HUES64 (cell line): ENCODE results near the gene MAL.

Experiments used
- H3K27ac ChIP-seq: 2 replicates; pipeline ENCODE4 v1.7.0; 2013; ENCODE audit warnings: low read depth, low read length, inconsistent platforms
- H3K27me3 ChIP-seq: 2 replicates; pipeline ENCODE4 v1.6.1; 2013; ENCODE audit warnings: mild to moderate bottlenecking, low read length; ENCODE audit not compliant: insufficient read depth
- H3K36me3 ChIP-seq: 2 replicates; pipeline ENCODE4 v1.6.1; 2013; ENCODE audit warnings: mild to moderate bottlenecking, low read length; ENCODE audit not compliant: insufficient read depth
- H3K4me1 ChIP-seq: 2 replicates; pipeline ENCODE4 v1.6.1; 2013; ENCODE audit warnings: mild to moderate bottlenecking, low read length, moderate library complexity; ENCODE audit not compliant: insufficient read depth
- H3K4me3 ChIP-seq: 2 replicates; pipeline ENCODE4 v1.5.1; 2013; ENCODE audit warnings: mild to moderate bottlenecking, low read length, moderate library complexity
- H3K9ac ChIP-seq: 2 replicates; pipeline ENCODE4 v1.6.1; 2013; ENCODE audit warnings: mild to moderate bottlenecking, low read depth, low read length
- H3K9me3 ChIP-seq: 2 replicates; pipeline ENCODE4 v1.6.1; 2013; ENCODE audit warnings: low read depth, low read length; ENCODE audit not compliant: insufficient read depth
- WGBS: fragments of 150-250, 120-280 bp; methylation state at CpG from one replicate; pipeline ENCODE4 v1.1.7; 2013; ENCODE audit warnings: missing lambda C conversion rate; 5-methylcytosine and 5-hydroxymethylcytosine counted together

MAL gene

DNA sequence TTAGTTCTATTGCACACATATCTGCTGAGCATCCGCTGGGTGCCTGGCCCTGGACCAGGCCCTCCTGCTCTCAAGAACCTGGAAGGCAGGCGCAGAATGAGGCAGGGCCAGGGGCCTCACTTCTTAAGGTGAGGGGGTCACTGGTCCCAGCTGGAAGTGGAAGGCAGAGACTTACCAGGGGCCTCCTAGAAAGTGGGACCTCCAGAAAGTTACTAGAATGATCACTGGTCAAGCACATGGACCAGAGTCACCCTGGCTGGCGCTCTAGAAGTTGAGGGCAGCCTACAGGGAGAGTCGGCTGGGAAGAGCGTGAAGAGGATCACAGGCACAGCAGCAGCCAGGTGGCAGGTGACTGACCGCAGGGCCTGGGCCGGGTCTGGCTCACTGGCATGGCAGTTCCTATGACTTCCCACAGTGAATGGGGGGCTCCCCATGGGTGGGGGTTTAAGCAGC lies 26.1 kb upstream of the MAL start:
- Histone ChIP-seq H3K9ac (no peak overlapping the region), H3K27me3 (no peaks in the 10 kb centered on the region), H3K36me3 (no peaks in the 10 kb centered on the region), H3K9me3 (no peaks in the 10 kb centered on the region), H3K4me1 (no peaks in the 10 kb centered on the region), H3K27ac (no peak overlapping the region), H3K4me3 (no peak overlapping the region)
- 89% methylated on average over 7 of the region's 7 CpGs for WGBS

DNA sequence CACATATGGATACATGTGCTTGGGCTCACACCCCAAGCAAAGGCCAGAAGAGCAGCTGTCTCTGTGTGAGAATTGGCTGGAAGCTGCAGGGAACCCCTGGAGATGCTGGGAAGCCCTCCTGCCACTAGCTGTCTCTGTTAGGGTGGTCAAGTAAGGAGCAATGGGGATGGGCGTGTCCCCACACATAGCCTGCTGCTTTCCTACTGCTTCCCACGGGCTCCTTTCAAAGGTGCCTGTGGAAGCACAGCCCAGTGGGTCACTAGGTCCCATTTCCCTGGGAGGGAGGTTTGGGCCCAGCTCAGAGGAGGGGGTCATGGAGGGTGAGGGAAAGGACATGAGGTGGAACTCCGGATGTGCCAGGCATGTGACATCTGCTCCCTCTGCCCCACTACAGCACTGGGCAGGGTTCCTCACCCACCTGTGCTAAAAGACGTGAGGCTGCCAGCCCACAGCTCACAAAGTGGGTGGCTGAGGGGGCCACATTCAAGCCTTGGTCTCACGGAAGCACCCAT lies 24.4 kb upstream of the MAL start:
- Histone ChIP-seq H3K4me1 (peaks cover 14% of the 10 kb centered on the region; the same call in 1 of the 2 replicates), H3K27ac (no peak overlapping the region), H3K36me3 (no peaks in the 10 kb centered on the region), H3K4me3 (no peak overlapping the region), H3K9ac (no peak overlapping the region), H3K27me3 (no peaks in the 10 kb centered on the region), H3K9me3 (no peaks in the 10 kb centered on the region)
- WGBS, result 77% methylated on average over 5 of the region's 5 CpGs

DNA sequence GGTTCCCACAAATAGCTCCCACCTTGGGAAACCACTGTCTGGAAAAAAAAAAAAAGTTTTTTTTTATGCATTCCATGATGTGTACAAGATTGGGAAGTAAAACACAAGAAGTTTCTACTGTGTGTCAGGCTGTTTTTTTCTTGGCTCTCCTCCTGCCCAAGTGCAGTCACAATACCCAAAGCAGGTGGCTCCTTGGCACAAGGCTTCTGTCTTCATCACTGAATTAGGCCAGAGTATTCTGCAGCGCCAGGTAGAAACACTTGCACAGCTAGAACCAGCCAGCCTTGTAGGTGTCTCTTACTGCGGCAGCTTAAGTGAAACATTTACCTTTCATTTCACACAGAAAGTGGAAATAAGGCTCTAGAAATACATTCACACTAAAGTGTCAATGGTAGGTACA lies 23.8 kb upstream of the MAL start:
- no peak overlapping the region for H3K9ac ChIP-seq
- H3K4me3 ChIP-seq, result no peak overlapping the region
- 84% methylated on average over 2 of the region's 2 CpGs for WGBS
- no peaks in the 10 kb centered on the region for H3K36me3 ChIP-seq
- no peaks in the 10 kb centered on the region for H3K27me3 ChIP-seq
- no peaks in the 10 kb centered on the region for H3K9me3 ChIP-seq
- peaks cover 17% of the 10 kb centered on the region; the same call in 1 of the 2 replicates for H3K4me1 ChIP-seq
- no peak overlapping the region for H3K27ac ChIP-seq

DNA sequence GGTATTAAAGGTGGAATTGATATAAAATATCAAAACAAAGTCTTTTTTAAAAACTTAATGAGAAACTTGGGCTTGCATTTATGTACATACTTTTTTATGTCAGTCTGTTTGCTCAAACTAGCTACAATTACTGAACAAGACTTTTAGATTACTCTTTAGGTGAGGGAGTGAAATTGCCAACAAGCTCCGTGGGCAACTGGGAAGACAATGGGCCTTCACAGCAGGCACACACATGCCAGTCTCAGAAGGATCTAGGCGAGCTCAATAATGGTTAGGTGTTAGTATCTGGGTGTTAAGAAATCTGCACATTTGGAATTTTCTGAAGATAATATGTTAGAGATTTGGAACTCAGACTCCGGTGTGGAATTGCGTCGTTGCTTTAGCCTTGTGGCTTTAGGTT lies 23.0 kb upstream of the MAL start:
- H3K27ac ChIP-seq, result no peak overlapping the region
- no peak overlapping the region for H3K4me3 ChIP-seq
- no peaks in the 10 kb centered on the region for H3K36me3 ChIP-seq
- no peaks in the 10 kb centered on the region for H3K27me3 ChIP-seq
- H3K9ac ChIP-seq, result no peak overlapping the region
- no peaks in the 10 kb centered on the region for H3K9me3 ChIP-seq
- WGBS, result 78% methylated on average over 5 of the region's 5 CpGs
- H3K4me1 ChIP-seq, result peaks cover 17% of the 10 kb centered on the region; the same call in 1 of the 2 replicates

DNA sequence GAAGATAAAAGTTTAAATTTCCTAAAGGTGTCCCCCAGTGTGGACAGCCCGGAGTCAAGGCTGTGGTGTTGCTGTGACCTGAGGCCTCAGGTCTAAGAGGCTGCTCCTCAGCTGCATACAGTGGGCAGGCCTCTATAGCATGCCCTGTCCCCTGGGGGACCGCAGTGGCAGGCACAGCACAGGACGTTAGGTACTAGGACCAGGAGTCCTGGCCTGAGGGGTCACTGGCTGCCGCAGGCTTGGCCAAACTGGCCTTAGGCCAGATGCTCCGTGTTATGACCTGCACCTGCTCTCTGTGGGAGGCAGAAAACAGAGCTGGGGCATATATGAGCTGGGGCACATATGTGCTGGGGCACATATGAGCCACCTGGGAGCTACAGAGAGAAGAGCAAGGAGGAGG lies 21.2 kb upstream of the MAL start:
- no peaks in the 10 kb centered on the region for H3K9me3 ChIP-seq
- H3K9ac ChIP-seq, result no peak overlapping the region
- H3K4me1 ChIP-seq, result peaks cover 17% of the 10 kb centered on the region; the same call in 1 of the 2 replicates
- no peak overlapping the region for H3K27ac ChIP-seq
- 82% methylated on average over 5 of the region's 5 CpGs for WGBS
- H3K27me3 ChIP-seq, result no peaks in the 10 kb centered on the region
- no peak overlapping the region for H3K4me3 ChIP-seq
- no peaks in the 10 kb centered on the region for H3K36me3 ChIP-seq

- 70% methylated on average over 6 of the region's 8 CpGs for WGBS
- H3K27me3 ChIP-seq, result no peaks in the 10 kb centered on the region
- H3K4me3 ChIP-seq, result no peak overlapping the region
- no peaks in the 10 kb centered on the region for H3K9me3 ChIP-seq
- H3K27ac ChIP-seq, result no peak overlapping the region
- H3K4me1 ChIP-seq, result peaks cover 17% of the 10 kb centered on the region; the same call in 1 of the 2 replicates
- H3K36me3 ChIP-seq, result no peaks in the 10 kb centered on the region
- 0 out of 2 replicates have a peak overlapping the region, but pooled peaks have one; percentile 22 for H3K9ac ChIP-seq
Measured at GRCh38 chr2:95004711-95005110, 20.8 kb upstream of the MAL start.

GRCh38 chr2:95005726-95006125 lies 19.8 kb upstream of the MAL start:
- Histone ChIP-seq H3K36me3 (no peaks in the 10 kb centered on the region), H3K4me3 (no peak overlapping the region), H3K27me3 (no peaks in the 10 kb centered on the region), H3K27ac (no peak overlapping the region), H3K4me1 (peaks cover 17% of the 10 kb centered on the region; the same call in 1 of the 2 replicates), H3K9me3 (no peaks in the 10 kb centered on the region), H3K9ac (no peak overlapping the region)
- 81% methylated on average over 9 of the region's 9 CpGs for WGBS

GRCh38 chr2:95006588-95006987 lies 18.9 kb upstream of the MAL start:
- WGBS, result 89% methylated on average over 7 of the region's 7 CpGs
- no peak overlapping the region for H3K27ac ChIP-seq
- H3K4me1 ChIP-seq, result peaks cover 17% of the 10 kb centered on the region; the same call in 1 of the 2 replicates
- H3K4me3 ChIP-seq, result no peak overlapping the region
- no peak overlapping the region for H3K9ac ChIP-seq
- H3K27me3 ChIP-seq, result no peaks in the 10 kb centered on the region
- H3K9me3 ChIP-seq, result no peaks in the 10 kb centered on the region
- H3K36me3 ChIP-seq, result no peaks in the 10 kb centered on the region

DNA sequence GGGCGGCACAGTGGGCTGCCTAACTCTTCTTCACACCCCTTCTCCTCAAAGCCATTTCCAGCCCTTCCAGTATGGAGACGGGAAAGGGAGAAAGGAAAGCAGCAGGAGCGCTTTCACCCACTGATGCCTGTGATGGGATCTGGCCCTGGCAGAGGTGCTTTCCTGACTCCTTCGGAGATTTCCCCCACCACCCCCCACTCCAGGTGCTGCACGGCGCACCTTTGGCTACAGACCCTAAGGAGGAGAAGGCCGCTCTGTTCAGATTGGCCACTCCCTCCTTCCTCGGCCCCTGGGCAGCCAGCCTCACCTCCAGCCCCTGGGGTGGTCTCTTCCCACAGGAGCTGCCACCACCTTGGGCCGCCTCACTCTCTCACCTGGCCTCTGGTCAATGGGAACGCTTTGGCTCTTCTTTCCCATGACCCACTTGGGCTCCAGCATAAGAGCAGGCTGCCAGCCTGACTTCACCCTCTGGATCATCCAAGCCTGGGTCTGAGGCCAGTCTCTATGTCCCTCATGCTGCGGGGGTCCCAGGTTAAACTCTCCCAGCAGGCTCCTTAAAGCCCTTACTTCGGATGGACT lies 18.4 kb upstream of the MAL start:
- H3K27ac ChIP-seq, result no peak overlapping the region
- 87% methylated on average over 11 of the region's 12 CpGs for WGBS
- no peaks in the 10 kb centered on the region for H3K9me3 ChIP-seq
- H3K4me3 ChIP-seq, result no peak overlapping the region
- peaks cover 17% of the 10 kb centered on the region; the same call in 1 of the 2 replicates for H3K4me1 ChIP-seq
- no peak overlapping the region for H3K9ac ChIP-seq
- no peaks in the 10 kb centered on the region for H3K27me3 ChIP-seq
- H3K36me3 ChIP-seq, result no peaks in the 10 kb centered on the region

DNA sequence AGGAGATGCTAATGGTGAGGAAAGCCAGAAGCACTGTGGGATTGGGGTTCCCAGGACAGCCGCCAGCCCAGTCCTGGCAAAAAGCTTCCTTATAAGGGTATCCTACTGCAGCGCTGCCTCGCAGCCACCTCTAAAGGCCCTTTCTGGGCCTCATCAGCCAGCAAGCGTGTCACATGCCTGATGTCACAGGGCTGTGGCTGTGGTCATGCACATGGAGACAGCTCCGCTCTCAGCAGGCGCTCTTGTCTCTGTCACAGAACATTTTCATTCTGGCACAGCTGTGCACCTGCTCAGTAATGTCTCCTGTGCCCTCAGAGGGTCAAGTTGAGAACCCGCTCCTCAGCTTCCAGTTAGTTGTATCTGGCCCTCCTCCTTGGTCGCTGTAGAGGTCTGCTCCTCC lies 17.7 kb upstream of the MAL start:
- H3K4me3 ChIP-seq, result no peak overlapping the region
- H3K9me3 ChIP-seq, result no peaks in the 10 kb centered on the region
- 89% methylated on average over 8 of the region's 8 CpGs for WGBS
- H3K27me3 ChIP-seq, result no peaks in the 10 kb centered on the region
- H3K27ac ChIP-seq, result no peak overlapping the region
- H3K36me3 ChIP-seq, result no peaks in the 10 kb centered on the region
- H3K4me1 ChIP-seq, result peaks cover 17% of the 10 kb centered on the region; the same call in 1 of the 2 replicates
- no peak overlapping the region for H3K9ac ChIP-seq

GRCh38 chr2:95008306-95008705 lies 17.2 kb upstream of the MAL start:
- Histone ChIP-seq H3K9ac (no peak overlapping the region), H3K9me3 (no peaks in the 10 kb centered on the region), H3K27ac (no peak overlapping the region), H3K4me3 (no peak overlapping the region), H3K4me1 (peaks cover 17% of the 10 kb centered on the region; the same call in 1 of the 2 replicates), H3K36me3 (no peaks in the 10 kb centered on the region), H3K27me3 (no peaks in the 10 kb centered on the region)
- WGBS, result 91% methylated on average over 2 of the region's 2 CpGs
